ENCODE data around the gene JOSD1.

The JOSD1 gene

DNA sequence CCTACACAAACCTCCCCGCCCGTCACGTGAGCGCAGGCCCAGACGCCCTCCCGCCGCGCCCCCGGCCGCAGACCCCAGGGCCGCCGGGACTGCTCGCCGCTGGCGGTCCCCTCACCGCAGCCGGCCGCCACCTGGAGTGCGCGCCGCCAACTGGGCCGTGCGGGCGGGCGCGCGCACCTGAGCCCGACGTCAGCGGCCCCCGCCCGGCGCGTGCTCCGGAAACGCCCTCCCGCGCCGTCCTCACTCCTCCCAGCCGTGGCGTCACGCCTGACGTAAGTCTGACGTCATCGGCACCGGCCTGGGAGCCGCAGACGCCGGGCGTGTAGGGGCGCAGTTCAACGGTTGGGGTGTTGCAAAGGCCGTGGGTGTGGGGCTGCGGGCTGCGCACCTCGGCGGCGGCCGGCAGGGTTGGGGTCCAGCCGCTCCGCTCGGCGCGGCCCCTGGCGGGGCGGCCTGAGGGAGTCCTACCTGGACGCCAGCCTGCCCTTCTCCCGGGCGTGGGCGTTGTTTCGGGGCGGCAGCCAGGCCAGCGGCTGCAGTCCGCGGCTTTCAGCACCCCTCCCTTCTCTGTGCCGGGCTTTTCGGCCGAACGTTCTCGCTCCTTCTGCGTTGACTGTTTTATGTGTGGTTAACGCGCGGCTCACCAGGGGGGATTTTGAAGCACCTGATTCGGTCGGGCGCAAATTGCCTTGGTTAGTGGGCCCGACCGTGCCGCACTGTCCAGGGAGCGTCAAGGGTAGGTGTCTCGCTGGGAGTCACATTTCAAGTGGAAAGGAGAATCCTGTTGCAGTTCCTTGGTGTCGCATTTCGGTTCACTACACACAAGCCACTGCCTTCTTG is at the start of gene JOSD1:
Gene JOSD1, minus strand, starts transcription at position 155 of the 840 bp plus-strand sequence. CDS start 956 bp downstream, outside the sequence.
- peak; percentile 41 for DNase-seq

DNA sequence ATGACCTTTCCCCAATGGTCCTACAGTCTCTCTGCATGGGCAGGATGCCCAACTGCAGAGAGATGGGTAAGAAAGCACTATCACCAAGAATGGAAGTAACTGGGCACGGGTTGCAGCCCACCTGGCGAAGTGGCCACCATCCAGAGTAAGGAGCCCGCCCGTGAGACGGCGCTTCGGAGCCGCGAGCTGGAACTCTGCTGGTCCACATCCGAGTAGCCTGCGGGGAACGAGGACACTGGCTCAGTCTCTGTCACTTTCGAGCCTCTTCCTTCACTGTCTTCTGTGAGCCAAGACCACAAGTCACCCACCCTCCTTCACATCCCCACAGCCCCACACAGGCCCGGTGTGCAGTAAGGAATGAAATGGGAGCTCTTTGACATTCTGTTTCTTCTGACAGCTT is 49.4 kb upstream of the JOSD1 start:
- no peak for DNase-seq

DNA sequence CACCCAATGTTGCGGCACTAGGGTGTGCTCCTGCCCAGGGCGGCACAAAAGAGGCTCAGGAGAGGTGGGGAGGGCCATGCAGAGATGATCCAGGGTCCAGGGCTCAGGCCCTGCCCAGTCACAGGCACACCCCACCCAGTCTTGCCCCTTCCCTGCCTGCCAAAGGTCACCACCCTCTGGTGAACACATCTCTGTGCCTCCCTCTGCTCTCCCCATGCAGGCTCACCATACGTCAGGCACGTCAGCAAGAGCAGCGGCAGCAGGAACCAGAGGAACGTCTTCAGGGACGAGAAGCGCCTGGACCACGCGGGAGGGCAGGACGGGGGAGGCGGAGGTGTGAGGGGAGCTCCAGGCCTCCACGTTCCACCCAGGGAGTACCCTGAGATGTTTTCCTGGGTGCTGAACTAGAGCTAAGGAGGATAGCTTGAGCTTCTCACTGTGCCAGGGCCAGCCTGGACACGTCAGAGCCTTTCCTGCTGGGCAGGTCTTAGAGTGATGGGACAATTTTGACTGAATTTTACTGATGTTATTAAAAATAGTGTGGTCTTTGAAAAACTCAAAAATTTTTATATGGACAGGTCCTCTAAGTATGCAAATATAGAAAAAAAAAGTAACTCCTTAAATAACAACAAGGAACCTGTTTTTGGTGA is 47.9 kb upstream of the JOSD1 start:
- no peak for DNase-seq

DNA sequence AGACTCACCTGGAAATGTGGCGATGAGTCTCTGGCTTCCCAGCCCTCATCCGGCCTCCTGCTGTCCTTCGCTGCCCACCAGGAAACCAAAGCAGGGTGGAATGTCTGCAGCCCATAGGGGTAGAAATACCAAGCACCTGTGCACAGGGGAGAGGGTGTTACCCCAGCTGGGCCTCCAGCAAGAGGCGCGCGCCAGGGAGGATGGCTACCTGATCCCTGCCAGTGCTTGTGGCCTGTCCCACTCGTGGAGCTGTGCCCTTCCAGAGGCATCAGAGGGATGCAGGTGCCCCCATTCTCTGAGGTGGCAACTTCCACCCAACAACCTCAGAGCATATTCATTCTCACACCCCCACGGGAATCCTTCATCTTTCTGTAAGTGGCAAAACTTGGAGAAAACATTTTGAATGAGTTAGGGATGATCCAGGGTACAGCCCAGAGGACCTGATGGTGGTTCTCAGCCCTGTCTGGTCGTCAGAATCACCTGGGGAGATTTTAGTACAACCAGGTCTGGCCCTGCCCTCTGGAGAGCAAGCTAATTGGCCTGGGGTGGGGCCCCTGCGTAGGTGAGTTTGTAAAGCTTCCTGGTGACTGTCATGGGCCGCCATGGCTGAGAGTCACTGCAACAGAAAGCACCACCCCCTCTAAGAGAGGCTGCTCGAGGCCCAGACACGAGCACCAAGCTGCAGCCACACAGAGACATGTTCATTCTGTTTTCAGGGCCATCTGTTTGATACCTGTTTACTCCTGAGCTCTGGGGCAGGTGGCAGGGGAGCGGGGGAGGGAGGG is 45.1 kb upstream of the JOSD1 start:
- DNase-seq, result no peak

DNA sequence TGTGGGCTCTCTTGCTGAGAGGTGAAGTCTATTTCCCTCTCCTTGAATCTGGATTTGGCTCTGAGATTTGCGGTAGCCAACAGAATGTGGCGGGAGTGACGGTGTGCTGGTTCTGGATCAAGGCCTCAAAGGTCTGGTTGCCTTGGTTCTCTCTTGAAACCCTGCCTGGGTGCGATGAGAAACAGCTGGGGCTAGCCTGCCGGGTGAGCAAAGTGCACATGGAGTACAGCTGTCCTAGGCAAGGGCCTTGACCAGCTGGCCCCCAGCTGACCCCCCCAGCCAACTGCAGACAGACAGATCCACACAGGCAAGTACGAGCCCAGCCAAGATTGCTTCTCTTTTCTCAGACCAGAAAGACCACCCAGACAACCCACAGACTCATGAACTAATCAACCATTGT is 44.2 kb upstream of the JOSD1 start:
- no peak for DNase-seq

DNA sequence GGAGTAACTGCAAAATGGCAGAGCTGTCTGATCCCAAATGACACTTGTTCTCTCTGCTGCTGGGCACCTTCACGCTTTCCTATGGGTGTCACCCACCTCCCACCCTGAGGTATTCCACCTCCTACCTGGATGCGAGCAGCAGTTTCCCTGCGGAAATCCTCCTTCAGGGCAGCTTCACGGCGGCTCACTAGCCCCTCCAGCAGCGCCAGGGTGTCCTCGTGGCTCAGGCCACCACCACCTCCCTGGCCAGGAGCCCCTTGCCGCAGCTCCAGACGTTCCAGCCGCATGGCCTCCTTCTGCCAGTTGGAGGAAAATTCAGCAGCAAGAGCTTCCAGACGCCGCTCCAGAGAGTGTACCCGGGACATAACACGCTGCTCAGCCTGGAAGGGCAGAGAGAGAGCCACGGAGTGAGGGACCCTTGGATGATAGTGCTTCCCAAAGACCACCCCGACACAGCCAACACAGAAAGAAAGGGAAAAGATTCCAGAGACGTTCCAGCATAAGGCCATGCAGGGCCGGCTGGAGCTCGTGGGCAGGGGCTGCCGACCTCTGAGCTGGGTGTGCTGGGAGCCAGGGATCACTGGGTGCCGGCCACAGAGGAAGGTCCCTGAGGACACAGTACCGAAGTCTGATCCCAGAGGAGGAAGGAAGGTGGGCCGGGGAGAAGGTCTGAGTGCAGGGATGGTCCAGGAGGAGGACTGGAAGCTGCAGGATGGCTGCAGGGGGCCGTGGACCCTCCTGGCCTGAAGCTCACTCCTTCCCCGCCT is 41.6 kb upstream of the JOSD1 start:
- DNase-seq, result no peak

DNA sequence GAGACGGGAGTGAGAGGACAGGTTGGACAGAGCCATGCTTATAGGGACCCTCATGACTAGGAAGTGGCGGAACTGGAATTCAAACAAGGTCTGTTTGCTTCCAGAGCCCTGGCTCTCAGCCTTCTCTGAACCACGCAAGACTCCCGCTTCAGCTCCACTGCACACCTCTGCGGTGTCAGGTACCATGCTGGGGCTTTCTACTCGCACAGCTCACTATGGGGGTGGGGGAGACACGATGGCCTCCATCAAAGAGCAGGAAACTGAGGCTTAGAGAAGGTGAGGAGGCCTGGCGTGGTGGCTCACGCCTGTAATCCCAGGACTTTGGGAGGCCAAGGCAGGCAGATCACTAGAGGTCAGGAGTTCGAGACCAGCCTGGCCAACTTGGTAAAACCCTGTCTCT is 40.8 kb upstream of the JOSD1 start:
- no peak for DNase-seq

DNA sequence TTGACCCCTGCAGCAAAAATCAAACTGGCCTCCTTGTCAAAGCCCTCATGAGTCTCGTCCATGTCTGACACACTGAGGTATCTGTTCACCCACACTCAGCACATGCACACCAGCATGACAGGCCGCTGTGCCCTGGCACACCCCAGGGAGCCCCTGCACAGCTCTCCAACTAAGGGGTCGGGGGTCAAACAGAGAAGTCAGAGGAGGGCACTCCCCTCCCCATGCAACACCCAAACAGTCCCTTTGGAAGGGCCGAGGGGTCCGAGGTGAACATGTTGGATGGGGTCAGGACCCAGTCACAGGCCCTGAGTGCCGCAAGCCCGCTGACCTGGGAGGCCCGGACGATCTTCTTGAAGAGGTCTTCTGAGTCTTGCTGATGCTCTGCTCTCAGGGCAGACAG is 40.4 kb upstream of the JOSD1 start:
- DNase-seq, result no peak

DNA sequence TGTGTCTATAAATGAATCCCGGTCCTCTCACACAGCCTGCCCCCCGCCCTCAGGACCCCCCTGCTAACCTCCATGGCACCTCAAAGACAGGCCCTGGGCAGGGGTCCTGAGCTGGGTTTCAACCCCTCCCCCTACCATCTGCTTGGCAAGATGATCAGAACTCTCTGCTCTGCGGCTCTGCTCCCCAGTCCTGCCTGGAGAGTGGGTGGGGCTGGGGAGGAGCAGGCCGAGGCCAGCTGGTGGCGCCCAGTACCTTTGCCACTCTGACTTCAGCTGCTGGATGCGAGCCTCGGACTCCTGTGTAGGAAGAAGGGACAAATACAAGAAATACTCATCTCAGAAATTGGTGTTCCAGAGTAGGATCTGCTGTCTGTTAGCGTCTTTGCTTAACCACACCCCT is 40.0 kb upstream of the JOSD1 start:
- no peak for DNase-seq

DNA sequence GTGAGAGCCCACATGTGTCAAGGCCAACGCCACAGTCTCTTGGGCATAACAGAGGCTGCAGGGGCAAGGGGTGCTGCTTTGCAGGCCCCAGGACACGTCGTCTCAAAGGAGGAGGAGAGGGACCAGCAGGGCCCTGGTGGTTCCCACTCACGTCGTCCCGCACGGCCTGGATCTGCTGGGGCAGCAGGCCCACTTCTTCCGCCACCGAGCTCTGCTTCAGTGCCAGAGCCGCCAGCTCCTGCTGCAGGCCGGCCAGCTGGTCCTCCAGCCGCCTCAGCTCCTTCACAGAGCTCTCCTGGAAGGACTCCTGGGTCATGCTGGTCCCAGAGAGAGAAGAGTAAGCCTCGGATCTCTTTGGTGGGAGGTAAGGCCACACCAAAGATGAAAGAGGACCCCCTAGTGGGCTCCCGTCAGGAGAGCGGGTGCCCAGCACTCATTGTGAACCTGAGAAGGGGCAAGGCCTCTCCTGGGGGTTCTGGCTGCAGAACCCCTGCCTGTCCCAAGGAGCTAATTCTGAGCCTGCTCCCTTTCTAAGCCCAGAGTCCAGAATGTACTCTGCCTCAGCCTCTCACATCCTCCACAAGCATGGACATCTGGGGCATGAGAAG is 39.5 kb upstream of the JOSD1 start:
- no peak for DNase-seq

DNA sequence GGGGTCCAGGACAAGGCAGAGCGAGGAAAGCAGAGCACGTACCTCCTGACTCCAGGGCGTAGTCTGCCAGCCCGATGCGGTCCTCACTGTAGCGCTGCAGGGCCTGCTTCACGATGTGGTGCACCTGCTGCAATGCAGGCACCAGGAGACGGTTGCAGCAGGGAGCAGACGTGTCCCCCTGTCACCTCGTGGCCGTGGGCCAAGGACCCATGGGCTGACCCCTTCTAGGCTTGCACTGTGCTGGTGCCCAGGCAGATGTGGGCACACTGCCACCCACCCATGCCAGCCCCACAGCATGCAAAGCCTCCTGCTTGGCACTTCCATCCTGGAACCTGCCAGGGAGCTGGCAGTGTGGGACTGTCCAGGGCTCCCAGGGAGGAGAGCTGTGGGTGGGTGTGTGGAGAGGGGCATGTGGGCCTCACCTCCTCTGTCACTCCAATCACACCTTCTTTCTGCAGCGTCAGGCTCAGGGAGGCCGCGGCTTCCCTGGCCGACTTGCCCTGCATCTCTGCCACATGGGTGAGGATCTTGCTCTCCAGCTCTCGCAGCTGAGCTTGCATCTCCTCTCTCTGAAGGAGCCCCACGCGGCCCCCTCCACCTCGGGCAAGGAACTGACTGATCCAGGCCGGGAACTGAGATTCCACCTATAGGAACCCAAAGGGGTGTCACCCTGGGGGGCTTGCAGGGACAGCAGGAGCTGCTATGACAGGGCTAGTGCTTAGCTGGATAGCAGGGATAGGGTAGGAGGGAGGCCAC is 38.7 kb upstream of the JOSD1 start:
- no peak for DNase-seq

DNA sequence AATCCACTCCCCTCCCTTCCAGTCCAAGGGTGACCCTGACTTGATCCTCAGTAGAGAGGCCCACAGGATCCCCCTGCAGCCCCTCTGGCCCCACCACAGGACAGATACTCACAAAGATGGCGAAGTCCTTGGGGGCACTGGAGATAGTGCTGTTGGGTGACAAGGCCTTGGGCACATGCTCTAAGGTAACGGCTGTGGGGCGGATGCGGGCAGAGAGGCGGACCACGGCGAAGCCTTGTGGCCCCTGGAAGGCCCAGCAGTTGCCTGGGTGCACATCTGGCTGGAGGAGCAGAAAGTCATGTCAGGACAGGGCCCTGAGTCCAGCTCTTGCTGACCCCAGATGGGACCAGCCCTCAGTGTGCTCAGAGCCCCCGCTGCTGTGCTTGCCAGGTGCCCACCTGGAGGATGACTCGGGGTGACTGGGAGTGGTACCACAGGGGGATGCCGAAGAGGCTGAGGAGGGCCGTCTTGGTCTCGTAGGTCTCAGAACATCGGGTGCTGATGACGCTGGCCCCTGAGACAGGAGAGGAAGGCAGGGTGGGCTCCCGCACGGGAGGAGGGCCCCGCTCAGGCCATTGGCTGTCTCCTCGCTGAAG is 37.8 kb upstream of the JOSD1 start:
- no peak for DNase-seq

DNA sequence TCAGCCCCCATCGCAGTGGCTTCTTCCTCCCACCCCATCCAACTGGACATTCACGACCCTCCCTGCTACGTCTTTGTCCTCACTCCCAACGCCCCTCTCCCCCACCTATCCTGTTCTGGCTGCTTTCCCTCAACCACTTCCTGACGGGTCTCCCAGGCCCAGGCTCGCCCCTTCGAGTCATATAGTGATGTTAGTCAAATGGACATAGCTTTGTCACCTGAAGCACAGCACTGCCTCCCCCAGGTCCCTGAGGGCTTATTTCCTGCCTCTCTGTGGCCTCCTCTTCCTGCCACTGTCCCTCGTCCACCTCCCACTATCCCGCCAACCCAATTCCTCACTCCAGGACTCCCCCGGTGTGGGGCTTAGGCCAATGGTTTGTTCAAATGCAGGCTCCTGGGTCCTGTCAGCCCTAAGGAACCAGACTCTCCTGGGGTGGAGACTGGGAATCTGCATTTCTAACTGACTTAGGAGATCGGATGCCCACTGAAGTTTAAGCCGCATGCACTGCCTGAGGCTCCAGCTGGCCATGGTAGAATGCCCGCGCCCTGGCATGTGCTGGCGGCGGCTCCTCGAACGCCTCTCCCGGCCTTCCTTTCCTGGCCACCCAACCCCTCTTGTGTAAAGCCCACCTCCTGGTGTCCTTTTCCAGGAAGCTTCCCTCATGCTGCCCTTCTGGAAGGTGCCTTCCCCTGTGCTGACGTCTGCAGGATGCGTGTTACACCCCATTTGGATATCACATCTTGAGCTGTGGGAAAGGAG is 36.7 kb upstream of the JOSD1 start:
- no peak for DNase-seq

DNA sequence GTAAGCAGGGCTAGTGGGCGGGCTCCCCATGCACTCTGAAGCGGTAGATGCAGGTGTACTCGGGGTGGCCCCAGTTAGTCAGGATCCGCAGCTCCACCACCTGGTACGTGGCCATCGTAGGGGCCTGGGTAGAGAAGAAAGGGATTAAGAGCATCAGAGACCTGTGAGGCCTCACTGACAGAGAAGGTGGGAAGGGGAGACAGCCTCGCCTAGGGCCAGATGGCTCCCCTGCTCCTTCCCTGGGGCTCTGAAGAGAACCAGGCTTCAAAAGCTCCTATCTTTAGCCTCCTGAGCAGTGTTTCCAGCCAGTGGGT is 35.5 kb upstream of the JOSD1 start:
- DNase-seq, result no peak

DNA sequence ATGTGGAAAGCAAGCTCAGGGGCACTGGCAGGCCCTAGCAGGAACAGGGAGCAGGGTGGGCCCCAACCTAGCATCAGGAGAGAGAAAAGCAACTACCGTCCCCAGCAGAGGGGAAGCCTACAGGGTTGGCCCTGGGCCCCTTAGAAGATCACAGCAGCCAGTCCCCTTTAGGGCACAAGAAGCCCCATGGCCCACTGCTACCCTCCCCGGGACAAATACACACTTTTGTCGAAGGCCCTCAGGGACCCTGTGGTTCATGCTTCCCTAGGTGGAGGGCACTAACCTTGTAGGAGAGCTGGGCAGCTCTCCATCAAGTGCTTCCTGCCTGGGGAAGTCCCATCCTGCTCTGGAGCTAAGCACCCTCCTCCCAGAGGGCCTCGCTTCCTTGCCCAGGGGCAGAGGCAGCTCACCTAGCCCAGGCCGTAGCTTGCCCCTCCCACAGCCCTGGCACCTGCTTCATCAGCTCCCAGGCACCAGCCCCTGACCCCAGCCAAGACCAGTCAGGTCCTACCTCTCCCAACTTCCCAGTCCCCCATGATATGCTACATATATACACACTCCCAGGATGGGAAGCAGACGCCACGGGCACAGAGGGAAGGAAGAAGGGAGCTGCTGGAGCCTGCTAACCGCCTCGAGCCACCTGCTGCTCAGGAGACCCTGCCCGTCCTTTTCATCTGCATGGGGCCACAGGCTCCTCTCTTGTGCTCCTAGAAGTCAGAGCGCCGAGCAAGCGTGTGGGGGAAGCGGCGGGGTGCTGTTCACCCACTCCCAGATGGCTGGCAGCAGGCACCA is 34.9 kb upstream of the JOSD1 start:
- DNase-seq, result no peak

DNA sequence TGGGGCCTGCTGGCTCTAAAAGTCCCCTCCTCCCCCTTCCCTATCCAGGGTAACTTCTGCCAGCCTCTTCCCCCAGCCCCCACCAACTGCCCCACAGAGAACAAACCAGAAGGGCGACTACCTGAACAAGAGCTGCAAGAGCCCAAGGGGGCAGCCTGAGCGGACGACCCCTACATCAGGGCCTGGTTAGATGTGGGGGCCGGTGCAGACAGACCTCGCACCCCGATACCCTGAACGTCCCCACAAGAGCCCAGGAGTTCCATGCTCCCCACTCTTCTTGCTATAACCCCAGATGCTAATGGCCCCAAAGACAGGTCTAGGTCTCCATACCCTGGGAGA is 34.4 kb upstream of the JOSD1 start:
- DNase-seq, result no peak

DNA sequence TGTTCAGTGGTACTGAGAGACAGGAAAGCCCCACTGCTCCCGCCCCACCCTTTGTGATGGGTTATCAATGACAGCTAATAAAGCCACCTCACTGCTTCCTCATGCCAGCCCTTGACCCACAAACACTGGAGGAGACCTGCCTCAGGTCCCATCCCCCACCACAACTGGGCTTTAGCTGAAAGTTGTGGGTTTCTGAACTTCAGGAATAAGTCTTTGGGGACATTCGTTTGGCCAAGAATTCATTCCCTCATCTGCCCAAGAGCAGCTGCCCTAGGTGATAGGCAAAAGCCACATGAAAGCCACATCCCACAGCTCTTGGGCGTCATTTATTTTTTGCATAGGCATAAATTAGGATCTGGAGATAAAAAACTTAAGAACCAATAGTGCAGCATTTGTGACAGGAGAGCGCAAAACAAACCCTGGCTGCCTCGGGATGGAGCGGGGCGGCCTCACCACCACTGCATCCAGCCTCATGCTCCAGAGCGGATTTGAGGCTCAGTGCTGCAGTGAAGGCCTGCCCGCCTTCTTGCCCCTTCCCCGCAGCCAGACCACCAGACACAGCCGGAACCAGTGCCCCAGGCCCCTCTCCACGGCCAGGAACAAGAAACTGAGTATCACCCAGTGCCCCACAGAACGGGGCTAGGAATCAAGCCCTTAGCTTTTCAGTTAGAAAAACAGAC is 33.8 kb upstream of the JOSD1 start:
- DNase-seq, result no peak

DNA sequence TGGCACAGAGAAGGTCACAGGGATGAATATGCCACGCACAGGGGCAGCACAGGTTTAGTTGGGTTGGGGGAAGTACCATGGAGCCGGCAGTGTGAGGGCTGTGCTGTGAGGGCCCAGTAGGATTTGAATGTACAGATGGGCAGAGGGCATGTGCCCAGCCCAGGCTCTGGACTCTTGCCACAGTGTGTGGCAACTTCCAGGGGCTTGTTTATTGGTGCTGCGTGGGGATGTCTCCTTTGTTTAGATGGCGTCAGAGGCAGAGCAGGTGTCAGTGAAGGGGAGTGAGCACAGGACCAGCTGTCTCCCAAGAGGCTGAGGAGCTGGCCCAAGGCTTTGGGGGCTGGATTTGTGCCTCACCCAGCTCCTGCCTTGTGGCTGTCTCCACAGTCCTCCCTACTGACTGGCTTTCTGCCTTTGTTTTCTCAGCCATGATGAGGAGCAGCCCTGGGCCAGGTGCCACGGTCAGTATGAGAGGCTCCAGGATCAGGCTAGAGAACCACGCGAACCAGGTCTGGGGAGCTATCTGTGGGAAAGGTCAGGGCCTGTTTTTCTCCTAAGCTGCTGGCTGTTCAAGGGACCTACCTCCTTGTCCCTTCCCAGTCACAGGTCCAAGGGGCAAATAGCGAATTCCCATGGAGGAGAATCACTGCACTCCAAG is 33.1 kb upstream of the JOSD1 start:
- DNase-seq, result peak; percentile 85

DNA sequence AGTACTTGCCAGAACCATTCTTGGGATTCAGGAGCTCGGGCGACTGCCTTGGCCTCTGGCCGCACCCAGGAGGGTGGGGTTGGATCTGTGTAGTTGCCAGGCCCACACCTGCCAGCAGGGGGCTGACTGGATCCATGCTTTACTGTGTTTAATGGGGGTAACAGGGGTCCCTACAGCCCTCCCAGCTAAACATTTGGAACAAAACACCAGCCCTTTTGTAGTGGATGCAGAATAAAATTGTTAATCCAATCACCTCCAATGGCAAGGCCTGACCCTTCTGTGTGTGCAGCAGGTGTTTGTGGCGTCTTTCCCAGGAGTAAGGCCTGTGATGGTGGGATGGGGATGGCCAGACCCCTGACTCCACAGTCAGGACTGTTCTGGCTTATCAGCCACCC is 32.6 kb upstream of the JOSD1 start:
- DNase-seq, result peak; percentile 64

Data from SHP77 treated with DMSO at 0.1 percent for 48 hours (cell line).